ENCODE data around the gene ZBTB43. TPM values are rescaled to one million over a fixed set of nuclear protein-coding genes. Genes with fewer than 3 reads are reported as not detected.

ZBTB43 gene
- polyA plus RNA-seq, 1 donor from 2014 or later: 12.3 TPM

DNA sequence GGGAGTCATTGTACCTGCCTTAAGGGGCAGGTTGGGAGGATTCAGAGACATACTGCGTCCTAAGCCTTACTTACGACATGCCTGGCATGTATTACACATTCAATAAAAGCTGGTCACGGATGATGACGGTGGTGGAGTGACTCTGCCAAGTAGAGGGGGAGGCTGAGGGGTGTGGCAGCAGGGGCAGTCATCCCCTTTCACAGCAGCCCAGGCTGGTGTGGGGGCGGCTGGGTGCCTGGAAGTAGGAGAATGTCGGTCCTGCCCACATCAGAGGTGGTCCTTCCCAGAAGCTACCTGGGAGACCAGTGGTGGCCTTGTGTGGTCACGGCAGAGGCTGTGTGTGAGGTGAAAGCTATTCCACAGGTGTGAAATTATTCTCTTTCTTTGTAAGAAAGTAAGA is 64.5 kb downstream of the ZBTB43 start:
- H3K9ac ChIP-seq (ENCODE audit: low read length): no peak overlapping the region
- no peaks in the 10 kb centered on the region for H3K27me3 ChIP-seq (ENCODE audit: insufficient read depth, low read depth, low read length)
- H3K36me3 ChIP-seq (ENCODE audit: insufficient read depth, low read length): no peaks in the 10 kb centered on the region
- H3K9me3 ChIP-seq (ENCODE audit: low read length): no peaks in the 10 kb centered on the region
- no peak overlapping the region for H3K27ac ChIP-seq (ENCODE audit: low read length)
- no peak for TF ChIP-seq MXI1 (conservative IDR thresholded peaks at IDR 0.05; ENCODE audit: poor library complexity, severe bottlenecking)
- no peak for TF ChIP-seq EZH2 (IDR thresholded peaks at IDR 0.05; ENCODE audit: borderline replicate concordance, insufficient read depth, low read length, poor library complexity, severe bottlenecking)
- TF ChIP-seq TAF1 (IDR thresholded peaks at IDR 0.05; ENCODE audit: low read depth): no peak
- no peaks in the 10 kb centered on the region for H3F3A ChIP-seq (ENCODE audit: insufficient read depth, low read length, poor library complexity, severe bottlenecking)
- no peak overlapping the region for H3K4me3 ChIP-seq (ENCODE audit: low read length)
- H4K20me1 ChIP-seq (ENCODE audit: insufficient read depth): no peaks in the 10 kb centered on the region
- peaks cover 24% of the 10 kb centered on the region for H3K79me2 ChIP-seq (replicated peaks; ENCODE audit: insufficient read depth, low read length)
- no peaks in the 10 kb centered on the region for H3K9me2 ChIP-seq (ENCODE audit: insufficient read depth, low read length)
- no peak overlapping the region for H2AFZ ChIP-seq (ENCODE audit: low read depth, low read length)
- H3K4me2 ChIP-seq (ENCODE audit: low read length): no peak overlapping the region

DNA sequence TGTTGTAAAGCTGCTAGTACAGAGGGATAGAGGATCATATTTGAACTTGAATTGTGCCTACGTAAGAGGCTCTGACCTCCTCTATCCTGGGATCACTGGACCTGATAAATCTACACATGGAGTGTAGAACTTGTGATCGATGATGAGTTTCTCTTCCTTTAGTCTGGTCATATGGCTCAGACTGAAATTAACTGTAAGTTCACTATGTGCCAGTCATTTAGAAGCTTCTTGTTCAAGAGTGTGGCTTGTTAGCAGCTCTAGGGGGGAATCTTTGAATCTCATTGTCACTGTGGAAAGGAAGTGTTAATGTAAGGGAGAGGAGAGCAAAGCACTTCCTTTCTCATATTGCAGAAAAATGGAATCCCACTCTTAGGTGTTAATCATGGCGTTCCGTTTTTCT is 67.7 kb downstream of the ZBTB43 start:
- no peak overlapping the region for H2AFZ ChIP-seq (ENCODE audit: low read depth, low read length)
- no peaks in the 10 kb centered on the region for H3K9me3 ChIP-seq (ENCODE audit: low read length)
- no peaks in the 10 kb centered on the region for H3F3A ChIP-seq (ENCODE audit: insufficient read depth, low read length, poor library complexity, severe bottlenecking)
- no peaks in the 10 kb centered on the region for H4K20me1 ChIP-seq (ENCODE audit: insufficient read depth)
- no peak overlapping the region for H3K4me2 ChIP-seq (ENCODE audit: low read length)
- TF ChIP-seq, protein P1, sequence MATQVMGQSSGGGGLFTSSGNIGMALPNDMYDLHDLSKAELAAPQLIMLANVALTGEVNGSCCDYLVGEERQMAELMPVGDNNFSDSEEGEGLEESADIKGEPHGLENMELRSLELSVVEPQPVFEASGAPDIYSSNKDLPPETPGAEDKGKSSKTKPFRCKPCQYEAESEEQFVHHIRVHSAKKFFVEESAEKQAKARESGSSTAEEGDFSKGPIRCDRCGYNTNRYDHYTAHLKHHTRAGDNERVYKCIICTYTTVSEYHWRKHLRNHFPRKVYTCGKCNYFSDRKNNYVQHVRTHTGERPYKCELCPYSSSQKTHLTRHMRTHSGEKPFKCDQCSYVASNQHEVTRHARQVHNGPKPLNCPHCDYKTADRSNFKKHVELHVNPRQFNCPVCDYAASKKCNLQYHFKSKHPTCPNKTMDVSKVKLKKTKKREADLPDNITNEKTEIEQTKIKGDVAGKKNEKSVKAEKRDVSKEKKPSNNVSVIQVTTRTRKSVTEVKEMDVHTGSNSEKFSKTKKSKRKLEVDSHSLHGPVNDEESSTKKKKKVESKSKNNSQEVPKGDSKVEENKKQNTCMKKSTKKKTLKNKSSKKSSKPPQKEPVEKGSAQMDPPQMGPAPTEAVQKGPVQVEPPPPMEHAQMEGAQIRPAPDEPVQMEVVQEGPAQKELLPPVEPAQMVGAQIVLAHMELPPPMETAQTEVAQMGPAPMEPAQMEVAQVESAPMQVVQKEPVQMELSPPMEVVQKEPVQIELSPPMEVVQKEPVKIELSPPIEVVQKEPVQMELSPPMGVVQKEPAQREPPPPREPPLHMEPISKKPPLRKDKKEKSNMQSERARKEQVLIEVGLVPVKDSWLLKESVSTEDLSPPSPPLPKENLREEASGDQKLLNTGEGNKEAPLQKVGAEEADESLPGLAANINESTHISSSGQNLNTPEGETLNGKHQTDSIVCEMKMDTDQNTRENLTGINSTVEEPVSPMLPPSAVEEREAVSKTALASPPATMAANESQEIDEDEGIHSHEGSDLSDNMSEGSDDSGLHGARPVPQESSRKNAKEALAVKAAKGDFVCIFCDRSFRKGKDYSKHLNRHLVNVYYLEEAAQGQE (IDR thresholded peaks at IDR 0.05; ENCODE audit: borderline replicate concordance): no peak
- TF ChIP-seq RAD21 (conservative IDR thresholded peaks at IDR 0.05): no peak
- no peak for TF ChIP-seq SMC3 (conservative IDR thresholded peaks at IDR 0.05; ENCODE audit: poor library complexity)
- TF ChIP-seq, protein P2, sequence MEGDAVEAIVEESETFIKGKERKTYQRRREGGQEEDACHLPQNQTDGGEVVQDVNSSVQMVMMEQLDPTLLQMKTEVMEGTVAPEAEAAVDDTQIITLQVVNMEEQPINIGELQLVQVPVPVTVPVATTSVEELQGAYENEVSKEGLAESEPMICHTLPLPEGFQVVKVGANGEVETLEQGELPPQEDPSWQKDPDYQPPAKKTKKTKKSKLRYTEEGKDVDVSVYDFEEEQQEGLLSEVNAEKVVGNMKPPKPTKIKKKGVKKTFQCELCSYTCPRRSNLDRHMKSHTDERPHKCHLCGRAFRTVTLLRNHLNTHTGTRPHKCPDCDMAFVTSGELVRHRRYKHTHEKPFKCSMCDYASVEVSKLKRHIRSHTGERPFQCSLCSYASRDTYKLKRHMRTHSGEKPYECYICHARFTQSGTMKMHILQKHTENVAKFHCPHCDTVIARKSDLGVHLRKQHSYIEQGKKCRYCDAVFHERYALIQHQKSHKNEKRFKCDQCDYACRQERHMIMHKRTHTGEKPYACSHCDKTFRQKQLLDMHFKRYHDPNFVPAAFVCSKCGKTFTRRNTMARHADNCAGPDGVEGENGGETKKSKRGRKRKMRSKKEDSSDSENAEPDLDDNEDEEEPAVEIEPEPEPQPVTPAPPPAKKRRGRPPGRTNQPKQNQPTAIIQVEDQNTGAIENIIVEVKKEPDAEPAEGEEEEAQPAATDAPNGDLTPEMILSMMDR (IDR thresholded peaks at IDR 0.05; ENCODE audit: poor library complexity, severe bottlenecking): no peak
- H3K79me2 ChIP-seq (replicated peaks; ENCODE audit: insufficient read depth, low read length): peaks cover 15% of the 10 kb centered on the region
- H3K9me2 ChIP-seq (ENCODE audit: insufficient read depth, low read length): no peaks in the 10 kb centered on the region
- H3K4me3 ChIP-seq (ENCODE audit: low read length): no peak overlapping the region
- H3K27ac ChIP-seq (ENCODE audit: low read length): no peak overlapping the region
- no peaks in the 10 kb centered on the region for H3K36me3 ChIP-seq (ENCODE audit: insufficient read depth, low read length)
- H3K27me3 ChIP-seq (ENCODE audit: insufficient read depth, low read depth, low read length): no peaks in the 10 kb centered on the region
- H3K9ac ChIP-seq (ENCODE audit: low read length): no peak overlapping the region

DNA sequence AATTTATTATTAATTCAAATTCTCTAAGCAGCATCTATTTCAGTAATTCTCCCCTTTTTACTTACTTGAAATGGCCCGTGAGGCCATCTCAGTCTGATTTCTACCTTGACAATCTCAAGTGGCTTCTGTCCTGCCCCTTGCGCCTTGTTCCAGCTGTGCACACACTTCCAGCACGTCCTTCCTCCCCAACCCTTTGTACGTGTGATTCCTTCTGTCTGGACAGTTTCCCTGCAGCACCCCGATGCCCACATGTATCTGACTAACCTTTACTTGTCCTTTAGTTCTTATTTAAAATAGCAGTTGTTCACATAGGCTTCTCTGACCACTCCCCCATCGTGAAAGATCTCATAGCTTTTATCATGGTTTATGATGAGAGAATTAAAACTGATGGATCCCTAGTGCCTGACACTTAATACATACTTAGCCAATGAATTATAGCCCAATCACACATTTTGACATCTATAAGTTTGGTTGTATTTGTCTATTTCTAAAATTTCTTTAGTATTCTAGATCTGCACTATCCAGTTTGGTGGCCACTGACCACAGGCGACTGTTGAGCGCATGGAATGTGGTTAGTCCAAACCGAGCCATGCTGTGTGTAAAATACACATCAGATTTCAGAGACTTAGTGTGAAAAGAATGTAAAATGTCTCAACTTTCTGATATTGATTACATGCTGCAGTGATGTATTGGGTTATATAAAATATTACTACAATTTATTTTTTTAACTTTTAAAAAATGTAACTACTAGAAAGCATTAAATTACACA is 69.9 kb downstream of the ZBTB43 start:
- peaks cover 3% of the 10 kb centered on the region for H3K79me2 ChIP-seq (replicated peaks; ENCODE audit: insufficient read depth, low read length)
- H3K4me2 ChIP-seq (ENCODE audit: low read length): no peak overlapping the region
- H4K20me1 ChIP-seq (ENCODE audit: insufficient read depth): no peaks in the 10 kb centered on the region

More for the DNA sequence above, 69.9 kb downstream of the ZBTB43 start:
- TF ChIP-seq, protein P2 (IDR thresholded peaks at IDR 0.05; ENCODE audit: poor library complexity, severe bottlenecking): no peak
- no peak for TF ChIP-seq EZH2 (IDR thresholded peaks at IDR 0.05; ENCODE audit: borderline replicate concordance, insufficient read depth, low read length, poor library complexity, severe bottlenecking)
- no peak for TF ChIP-seq EP300 (conservative IDR thresholded peaks at IDR 0.05; ENCODE audit: poor library complexity, severe bottlenecking)
- no peak for TF ChIP-seq POLR2AphosphoS5 (IDR thresholded peaks at IDR 0.05)
- TF ChIP-seq SMC3 (conservative IDR thresholded peaks at IDR 0.05; ENCODE audit: poor library complexity): no peak
- no peak for TF ChIP-seq TAF1 (IDR thresholded peaks at IDR 0.05; ENCODE audit: low read depth)
- H3F3A ChIP-seq (ENCODE audit: insufficient read depth, low read length, poor library complexity, severe bottlenecking): no peaks in the 10 kb centered on the region
- no peak overlapping the region for H3K9ac ChIP-seq (ENCODE audit: low read length)
- no peaks in the 10 kb centered on the region for H3K9me3 ChIP-seq (ENCODE audit: low read length)
- H3K27me3 ChIP-seq (ENCODE audit: insufficient read depth, low read depth, low read length): no peaks in the 10 kb centered on the region
- no peak overlapping the region for H3K4me3 ChIP-seq (ENCODE audit: low read length)
- no peak overlapping the region for H3K27ac ChIP-seq (ENCODE audit: low read length)
- H3K36me3 ChIP-seq (ENCODE audit: insufficient read depth, low read length): no peaks in the 10 kb centered on the region
- no peaks in the 10 kb centered on the region for H3K9me2 ChIP-seq (ENCODE audit: insufficient read depth, low read length)
- no peak overlapping the region for H2AFZ ChIP-seq (ENCODE audit: low read depth, low read length)

All from neural cell (in vitro differentiated cells).